MM.1S (cell line): Measurements from ENCODE around the gene TET3.

ENCODE experiments used
- EZH2 ChIP-seq: fragments of 300-600 bp; sonication (generic); optimal IDR thresholded peaks from 2 replicates; pipeline ENCODE3; 2017; ENCODE audit warnings: low read depth, mild to moderate bottlenecking, antibody characterized with exemption, low read length, mixed read lengths
- TF ChIP-seq, protein P1 (sequence below): fragments of 300-600 bp; sonication (generic); IDR thresholded peaks from 2 replicates; pipeline ENCODE4 v1.5.1; 2016; ENCODE audit warnings: antibody characterized with exemption, low read length, mixed read lengths

DNA sequence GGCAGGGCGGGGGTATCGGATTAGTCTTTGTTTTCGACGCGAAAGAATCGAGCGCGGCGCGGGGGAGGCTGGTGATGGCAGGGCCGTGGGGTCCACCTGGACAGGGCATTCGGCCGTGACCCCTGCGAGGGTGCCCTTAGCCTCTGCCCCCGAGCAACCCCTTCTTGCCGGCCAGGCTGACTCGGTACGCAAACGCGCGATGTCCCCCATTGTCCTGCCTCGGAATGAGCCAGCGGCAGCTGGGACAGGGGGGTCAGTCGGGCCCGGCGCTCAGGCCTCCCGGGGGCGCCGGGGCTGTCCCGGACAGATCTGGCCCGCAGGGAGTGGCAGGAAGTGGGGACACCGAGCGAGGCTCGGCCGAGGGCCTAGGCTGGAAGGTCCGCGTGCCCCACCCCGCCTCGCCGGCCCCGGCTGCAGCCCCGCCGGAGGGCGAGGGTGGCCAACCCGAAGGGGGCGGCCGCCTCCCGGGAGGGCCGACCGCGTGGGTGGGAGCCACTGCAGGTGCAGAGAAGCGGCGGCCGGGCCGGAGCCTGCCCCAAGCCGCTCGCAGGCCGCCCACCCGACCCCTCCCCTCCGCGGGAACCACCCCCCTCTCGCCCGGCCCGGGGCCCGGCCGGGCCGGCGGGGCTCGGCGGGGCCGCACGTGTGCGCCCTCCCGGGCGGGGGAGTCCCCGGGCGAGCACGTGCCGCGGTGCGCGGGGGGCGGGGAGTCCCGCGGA lies at the start of gene TET3:
- TF ChIP-seq, protein P1, sequence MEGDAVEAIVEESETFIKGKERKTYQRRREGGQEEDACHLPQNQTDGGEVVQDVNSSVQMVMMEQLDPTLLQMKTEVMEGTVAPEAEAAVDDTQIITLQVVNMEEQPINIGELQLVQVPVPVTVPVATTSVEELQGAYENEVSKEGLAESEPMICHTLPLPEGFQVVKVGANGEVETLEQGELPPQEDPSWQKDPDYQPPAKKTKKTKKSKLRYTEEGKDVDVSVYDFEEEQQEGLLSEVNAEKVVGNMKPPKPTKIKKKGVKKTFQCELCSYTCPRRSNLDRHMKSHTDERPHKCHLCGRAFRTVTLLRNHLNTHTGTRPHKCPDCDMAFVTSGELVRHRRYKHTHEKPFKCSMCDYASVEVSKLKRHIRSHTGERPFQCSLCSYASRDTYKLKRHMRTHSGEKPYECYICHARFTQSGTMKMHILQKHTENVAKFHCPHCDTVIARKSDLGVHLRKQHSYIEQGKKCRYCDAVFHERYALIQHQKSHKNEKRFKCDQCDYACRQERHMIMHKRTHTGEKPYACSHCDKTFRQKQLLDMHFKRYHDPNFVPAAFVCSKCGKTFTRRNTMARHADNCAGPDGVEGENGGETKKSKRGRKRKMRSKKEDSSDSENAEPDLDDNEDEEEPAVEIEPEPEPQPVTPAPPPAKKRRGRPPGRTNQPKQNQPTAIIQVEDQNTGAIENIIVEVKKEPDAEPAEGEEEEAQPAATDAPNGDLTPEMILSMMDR, result no peak
- TF ChIP-seq EZH2, result no peak
